NCI-H2196 (cell line): ENCODE results near the gene ULK3.
A peak's percentile ranks its signal among the peaks of the same experiment; 100 is the strongest.

Experiments used
- DNase-seq: peaks from one replicate; lab custom pipeline; 2025; ENCODE audit not compliant: unreplicated experiment; lab: John Stamatoyannopoulos, UW

The ULK3 gene

DNA sequence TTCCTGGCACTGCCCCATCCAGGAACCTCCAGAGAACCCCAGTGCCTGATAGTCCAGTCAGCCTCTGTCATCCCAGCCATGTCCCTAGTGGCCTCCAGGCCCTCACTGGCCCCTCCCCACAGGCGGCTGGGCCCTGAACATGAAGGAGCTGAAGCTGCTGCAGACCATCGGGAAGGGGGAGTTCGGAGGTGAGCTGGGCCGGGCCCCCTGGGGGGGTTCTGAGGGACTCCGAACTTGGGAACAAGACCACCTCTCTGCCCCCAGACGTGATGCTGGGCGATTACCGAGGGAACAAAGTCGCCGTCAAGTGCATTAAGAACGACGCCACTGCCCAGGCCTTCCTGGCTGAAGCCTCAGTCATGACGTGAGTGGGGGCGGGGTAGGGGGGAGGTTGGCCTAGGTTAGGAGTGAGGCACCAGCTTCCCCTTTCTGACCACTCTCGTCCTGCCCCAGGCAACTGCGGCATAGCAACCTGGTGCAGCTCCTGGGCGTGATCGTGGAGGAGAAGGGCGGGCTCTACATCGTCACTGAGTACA lies 42.3 kb downstream of the ULK3 start:
- DNase-seq = no peak

DNA sequence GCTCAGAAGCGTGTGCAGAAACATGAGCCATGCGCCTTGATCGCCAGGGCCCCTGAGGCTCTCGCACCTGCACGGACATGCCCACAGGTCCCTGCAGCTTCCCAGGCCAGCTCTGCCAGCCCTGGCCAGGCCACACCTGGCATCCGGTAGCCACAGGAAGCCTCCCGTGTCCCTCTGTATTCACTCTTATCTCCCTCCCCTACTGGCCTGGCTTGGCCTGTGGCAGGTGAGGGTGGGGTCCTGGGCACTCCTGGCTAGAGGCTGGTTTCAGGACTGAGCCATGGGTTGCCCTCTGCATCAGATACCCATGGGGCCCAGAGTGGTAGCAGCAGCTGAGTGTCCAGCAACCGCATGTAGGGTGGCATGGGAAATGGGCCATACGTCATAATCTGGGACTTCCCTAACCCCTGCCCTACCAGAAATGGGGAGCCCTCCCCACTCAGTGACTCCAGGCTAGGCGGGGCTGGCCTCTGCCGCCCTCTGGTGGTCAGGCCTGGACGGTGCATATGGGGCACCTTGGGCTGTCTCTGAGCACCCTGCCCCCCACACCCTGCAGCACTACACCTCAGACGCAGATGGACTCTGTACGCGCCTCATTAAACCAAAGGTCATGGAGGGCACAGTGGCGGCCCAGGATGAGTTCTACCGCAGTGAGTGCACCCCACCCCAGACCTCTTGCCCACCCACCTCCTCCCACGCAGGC lies 42.9 kb downstream of the ULK3 start:
- peak; percentile 76 for DNase-seq

DNA sequence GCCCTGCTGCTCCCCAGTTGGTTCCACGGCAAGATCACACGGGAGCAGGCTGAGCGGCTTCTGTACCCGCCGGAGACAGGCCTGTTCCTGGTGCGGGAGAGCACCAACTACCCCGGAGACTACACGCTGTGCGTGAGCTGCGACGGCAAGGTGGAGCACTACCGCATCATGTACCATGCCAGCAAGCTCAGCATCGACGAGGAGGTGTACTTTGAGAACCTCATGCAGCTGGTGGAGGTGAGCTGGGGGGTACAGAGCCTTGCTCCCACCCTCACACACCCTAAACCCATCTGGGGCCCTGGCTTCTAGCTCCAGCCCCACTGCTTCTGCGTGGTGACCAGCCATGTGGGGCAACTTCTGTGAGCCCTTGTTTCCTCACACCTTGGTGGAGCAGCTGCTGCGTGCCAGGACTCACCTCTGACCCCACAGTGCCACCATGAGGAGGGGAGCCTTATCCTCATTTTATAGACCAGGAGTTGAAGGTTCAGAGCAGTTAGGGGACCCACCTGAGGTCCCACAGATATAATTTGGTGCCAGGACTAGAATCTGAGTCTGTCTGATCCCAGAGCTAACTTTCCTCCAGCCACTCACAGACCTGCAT lies 43.6 kb downstream of the ULK3 start:
- no peak for DNase-seq

DNA sequence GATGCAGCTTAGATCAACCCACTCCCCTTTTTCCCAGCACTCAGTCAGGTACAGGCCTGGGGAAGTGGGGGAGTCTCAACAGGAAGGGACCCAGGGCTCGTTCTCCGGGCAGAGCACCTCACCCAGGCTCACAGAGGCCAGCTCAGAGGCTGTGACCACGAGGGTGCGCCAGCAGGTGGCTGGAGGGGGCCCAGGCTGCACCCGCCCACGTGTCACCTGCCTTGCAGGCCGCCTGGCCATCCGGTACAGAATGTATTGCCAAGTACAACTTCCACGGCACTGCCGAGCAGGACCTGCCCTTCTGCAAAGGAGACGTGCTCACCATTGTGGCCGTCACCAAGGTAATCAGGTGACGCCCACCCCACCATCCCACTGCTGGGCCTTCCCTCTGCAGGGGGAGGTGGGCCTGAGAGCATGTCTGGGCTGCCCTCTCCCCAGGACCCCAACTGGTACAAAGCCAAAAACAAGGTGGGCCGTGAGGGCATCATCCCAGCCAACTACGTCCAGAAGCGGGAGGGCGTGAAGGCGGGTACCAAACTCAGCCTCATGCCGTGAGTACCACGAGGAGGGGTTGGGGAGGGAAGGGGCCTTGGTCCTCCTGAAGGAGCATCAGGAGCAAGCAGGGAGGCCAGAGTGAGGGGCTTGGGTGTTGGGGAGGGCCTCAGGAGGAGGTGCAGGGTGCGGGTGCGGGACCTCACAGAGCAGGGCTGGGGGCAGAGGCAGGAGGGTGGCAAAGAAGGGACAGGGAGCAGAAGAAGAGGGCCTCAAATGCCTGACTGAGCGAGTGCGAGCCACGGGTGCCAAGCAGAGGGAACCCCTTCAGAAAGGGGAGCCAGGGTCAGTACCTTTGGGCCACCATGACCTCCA lies 44.3 kb downstream of the ULK3 start:
- no peak for DNase-seq

DNA sequence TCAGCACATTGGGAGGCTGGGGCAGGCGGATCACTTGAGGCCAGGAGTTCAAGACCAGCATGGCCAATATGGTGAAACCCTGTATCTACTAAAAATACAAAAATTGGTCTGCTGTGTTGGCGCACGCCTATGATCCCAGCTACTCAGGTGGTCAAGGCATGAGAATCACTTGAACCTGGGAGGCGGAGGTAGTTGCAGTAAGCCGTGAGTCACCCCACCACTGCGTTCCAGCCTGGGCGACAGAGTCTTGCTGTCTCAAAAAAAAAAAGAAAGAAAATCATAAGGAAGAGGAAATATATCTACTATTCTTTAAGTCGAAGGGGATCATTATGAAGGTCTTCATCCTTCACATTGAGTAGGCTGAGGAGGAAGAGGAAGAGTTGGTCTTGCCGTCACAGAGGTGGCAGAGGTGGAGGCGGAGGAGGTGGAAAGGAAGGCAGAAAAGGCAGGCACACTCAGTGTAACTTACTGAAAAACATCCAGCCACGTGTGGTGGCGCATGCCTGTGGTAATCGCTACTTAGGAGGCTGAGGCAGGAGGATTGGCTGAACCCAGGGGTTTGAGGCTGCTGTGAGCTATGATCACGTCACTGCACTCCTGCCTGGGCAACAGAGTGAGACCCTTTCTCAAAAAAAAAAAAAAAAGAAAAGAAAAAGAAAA lies 46.9 kb downstream of the ULK3 start:
- DNase-seq = no peak

DNA sequence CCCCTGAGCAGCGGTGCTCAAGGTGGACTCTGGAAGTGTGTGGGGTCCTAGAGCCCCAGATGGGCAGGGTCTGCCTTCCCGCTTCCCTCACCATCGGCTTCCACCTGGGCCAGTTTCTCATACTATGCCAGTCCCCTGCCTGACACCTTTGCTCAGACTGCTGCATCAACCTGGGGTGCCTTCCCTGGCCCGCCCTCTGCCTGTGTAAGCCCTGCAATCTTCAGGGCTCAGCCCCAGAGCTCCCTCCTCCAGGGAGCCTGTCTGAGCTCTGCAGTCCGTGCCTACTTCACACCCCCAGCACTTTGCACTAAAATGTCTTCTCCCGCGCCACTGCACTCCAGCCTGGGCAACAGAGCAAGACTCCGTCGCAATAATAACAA lies 48.0 kb downstream of the ULK3 start:
- no peak for DNase-seq

DNA sequence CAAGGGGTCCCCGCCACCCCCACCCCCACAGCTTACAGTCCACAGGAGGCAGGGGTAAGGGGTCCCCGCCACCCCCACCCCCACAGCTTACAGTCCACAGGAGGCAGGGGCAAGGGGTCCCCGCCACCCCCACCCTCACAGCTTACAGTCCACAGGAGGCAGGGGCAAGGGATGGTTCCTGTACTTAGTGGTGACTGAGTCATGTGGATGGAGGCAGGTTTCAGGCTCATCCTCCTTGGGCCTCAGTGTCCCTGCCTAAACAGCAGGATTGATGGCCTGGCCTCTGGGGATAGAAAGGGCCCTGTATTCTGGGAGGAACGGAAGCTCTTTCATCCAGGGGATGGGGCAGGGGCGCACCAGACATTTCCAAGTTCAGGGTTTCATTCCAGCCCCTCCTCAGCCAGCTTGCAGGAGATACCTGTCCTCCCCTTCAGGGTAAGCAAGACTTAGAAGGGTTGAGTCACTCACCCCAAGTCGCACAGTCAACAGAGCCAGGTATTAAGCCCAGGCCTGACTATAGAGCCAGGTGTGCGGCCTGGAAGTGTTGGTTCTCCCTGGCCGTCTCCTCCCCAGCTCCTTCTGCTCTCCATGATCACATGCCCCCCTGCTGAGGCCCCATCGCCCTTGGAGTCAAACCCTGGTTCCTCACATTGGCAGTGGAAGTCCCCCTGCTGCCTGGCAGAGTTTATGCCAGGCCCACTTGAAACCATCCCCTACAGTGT lies 48.5 kb downstream of the ULK3 start:
- DNase-seq = no peak

DNA sequence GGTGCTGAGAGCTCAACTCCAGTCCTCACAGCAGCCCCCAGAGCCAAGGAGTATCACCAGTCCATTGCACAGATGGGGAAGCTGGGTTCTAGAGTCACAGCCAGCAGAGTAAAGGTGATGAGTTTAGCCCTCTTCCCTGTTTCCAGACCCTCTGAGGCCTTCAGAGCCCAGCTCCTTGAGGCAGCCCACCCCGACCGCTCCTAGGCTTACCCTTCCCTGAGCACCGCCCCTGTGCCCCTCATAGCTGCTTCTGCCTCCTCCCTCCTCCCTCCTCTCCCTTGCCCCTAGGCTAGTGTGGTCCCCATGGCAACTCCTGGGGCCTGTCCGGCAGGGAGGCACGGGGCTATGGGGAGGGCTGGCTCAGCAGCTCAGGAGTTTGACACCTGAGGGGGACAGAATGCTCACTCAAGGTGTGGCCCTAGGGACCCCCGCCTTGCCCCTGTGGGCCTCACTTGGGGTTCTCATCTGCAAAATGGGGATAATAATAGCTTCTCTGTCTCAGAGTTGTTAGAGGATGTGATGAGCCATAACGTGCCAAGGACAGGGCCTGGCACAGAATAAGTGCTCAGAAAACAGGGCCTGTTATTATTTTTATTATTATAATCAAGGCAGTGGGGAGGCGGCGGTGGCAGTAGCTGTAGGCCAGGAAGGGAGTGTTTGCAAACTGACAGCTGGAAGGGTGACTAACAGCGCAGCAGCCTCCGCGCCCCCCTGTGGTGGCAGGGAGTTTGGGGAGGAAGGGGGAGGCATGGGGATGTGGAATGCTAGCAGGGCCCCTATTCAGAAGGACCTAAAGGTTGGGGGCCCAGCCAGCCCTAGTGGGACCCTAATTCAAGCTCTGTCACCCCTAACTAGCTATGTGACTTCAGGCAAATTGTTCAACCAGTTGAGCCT lies 49.6 kb downstream of the ULK3 start:
- DNase-seq = no peak

DNA sequence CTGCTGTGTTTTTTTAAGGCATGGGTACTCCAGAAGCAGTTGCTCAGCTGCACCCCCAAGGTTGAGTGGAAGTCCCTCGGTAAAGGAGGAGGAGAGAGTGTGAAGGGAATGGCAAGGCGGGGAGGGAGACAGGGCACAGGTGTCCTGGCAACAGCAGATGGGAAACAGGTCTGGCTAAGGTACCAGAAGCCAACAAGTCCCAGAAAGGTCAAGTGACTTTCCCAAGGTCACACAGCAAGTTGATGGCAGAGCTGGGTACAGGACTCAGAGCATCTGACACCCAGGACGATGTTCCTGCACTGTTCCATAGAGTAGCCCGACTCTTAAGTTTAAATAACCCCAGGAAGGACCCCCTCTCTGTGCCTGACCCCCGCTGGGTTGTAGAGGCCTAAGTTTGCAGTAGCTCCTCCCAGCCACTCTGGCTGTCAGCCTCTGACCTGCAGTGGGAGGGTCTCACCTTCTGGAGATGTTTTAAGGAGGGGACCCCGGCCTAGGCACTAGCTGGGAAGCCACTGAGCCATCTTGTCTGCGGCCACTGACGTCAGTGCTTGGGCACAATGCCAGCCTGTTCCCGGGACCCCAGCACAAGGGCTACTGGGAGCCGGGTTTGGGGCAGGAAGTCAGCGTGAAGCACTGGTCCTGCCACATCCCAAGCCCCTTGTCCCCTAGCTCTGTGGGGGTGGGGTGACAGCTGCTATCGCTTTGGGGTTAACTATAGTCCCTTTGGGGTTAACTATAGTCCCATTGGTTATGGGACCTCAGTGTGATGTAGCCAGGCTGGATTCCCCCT lies 50.5 kb downstream of the ULK3 start:
- no peak for DNase-seq

DNA sequence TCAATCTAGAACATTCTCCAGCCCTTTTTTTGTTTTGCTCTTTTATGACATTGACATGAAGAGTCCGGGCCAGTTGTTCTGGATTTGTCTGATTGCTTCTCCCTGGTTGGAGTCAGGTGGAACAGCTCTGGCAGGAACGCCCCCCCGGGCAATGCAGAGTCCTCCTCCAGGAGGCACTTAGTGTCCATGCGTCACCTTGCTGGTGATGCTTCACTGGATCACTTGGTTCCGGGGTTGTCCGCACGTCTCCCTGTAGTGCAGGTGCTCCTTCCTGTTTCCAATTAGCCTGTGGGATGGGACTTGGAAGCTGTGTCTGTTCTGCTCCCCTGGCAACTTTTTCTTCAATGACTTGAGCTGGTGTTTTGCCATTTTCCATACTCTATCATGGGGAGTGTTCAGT lies 51.3 kb downstream of the ULK3 start:
- no peak for DNase-seq

DNA sequence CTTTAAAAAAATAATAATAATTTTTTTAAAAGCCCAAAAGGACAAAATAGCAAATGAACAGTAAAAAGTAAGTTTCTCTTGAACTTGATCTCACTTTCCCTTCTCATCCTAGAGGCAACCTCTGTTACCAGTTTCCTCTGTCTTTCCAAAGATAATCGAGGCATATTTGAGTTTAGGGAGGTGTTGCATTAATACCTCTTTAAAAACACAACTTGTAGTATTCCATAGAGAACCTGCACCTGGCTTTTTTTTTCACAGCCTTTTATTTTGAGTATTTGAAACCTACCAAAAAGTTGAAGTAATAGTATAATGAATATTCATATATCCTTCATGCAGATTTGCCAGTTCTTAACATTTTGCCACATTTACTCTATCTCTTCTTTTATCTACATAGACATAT lies 51.9 kb downstream of the ULK3 start:
- DNase-seq = no peak

DNA sequence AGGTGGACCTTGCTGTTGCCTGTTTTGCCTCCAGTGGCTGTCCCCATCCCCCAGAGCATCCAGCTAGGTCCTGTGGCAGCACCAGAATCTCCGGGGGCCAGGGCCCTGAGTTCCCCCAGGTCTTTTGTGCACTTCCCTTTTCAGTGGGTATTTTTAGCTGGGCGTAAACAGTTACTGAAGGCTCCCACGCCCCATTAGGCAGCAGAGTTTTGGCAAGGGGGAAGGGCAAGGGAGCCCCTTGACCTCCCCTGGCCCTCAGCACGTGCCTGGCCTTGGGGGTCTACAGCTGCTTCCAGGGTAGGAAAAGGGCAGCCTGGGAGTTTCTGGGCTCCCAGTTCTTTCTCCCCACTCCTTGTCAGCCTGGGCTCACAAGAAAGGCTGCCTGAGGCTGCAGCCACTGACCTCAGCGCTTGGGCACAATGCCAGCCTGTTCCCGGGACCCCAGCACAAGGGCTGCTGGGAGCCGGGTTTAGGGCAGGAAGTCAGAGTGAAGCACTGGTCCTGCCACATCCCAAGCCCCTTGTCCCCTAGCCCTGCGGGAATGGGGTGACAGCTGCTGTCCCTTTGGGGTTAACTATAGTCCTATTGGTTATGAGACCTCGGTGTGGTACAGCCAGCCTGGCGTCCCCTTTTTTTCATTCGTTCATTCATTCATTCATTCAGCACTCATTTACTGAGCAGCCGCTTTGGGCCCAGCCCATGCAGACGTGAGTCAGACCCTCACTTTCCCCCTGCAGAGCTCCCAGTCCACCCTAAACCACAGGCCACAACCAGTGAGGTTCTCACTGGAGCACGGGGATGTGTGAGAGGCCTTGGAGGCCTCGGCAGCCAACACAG lies 52.7 kb downstream of the ULK3 start:
- no peak for DNase-seq

DNA sequence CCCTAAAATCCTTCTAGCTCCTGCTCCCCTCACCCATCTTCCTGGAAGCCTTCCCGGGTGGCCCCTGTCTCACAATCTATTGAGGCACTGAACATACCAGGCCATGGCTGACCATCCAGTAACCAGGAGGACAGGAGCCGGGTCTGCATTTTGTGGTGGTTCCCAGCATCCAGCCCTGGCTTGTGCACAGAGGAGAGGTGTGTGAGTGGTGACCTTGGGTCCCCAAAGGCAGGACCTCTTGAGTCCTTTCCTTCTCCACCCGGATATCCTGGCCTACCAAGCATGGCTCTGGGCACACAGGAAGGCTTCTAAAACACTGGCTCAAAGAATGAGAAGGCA lies 53.2 kb downstream of the ULK3 start:
- no peak for DNase-seq

DNA sequence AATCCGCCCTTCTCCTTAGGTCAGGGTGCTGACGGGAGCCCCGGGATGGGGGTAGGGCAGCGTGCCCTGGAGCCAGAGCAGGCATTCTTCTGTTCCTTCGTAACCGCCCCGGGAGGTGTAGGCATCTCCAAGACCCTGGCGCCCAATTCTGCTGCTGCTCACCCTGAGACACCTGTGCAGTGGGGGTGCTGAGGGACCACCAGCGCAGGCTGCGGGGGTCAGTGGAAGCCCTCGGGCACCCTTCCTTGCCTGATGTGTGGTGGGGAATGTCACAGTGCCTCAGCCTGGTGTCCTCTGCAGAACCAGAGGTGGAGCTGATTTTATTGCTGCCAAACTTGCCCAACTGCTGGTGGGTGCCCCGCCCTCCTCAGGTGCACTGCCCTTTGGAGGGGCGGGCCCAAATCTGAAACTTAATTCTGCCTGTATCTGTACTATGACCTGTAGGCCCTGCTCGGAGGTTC lies 53.8 kb downstream of the ULK3 start:
- no peak for DNase-seq

DNA sequence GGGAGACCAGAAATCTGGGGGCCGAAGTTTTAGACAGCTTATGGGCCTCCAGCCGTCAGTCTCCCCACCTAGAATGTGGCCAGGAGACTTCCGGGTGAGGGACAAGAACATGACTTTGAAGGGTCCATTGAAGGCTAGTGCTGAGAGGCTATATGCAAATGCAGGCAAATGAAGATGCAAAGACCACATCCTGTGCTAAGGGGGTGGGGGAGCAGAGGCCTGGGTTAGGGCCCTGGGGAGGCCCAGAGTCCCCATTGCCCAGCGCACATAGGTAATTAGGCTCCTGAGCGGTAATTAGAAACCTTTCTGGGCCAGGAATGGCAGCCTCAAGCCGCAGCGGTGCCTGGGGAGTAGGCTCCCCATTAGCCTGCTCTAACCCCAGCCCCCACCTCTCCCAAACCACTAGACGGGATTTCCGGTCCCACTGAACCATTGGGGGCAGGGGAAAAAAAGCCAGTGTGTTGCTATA lies 54.2 kb downstream of the ULK3 start:
- no peak for DNase-seq

DNA sequence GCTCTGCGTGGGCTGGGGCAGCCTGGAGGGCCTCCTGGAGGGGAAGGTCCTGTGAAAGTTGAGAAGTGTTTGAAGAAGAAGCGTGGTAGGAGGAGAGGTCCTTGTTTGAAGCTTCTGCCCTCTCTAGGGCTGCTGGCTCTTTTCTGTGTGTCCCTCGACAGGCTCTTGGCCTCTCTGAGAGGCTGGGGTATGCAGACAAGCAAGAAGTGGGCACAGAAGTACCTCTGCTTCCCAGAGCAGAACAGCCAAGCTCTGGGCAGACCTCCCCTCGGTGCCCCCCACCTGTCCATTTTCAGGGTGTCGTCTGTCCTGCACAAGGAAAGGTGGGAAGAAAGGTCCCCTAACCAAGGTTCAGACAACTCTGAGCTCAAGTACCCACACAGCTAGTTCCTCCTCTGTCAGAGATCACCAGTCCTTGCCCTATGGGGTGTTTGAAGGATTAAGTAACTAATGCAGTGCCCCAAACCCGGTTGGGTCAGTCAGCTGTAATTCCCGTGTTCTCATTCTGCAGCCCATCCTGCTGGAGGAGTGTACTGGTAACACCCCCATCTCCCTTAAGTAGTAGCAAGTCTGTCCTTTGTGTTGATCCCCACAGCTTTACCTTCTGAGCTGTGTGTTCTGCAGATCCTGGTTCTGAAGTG lies 54.8 kb downstream of the ULK3 start:
- no peak for DNase-seq

DNA sequence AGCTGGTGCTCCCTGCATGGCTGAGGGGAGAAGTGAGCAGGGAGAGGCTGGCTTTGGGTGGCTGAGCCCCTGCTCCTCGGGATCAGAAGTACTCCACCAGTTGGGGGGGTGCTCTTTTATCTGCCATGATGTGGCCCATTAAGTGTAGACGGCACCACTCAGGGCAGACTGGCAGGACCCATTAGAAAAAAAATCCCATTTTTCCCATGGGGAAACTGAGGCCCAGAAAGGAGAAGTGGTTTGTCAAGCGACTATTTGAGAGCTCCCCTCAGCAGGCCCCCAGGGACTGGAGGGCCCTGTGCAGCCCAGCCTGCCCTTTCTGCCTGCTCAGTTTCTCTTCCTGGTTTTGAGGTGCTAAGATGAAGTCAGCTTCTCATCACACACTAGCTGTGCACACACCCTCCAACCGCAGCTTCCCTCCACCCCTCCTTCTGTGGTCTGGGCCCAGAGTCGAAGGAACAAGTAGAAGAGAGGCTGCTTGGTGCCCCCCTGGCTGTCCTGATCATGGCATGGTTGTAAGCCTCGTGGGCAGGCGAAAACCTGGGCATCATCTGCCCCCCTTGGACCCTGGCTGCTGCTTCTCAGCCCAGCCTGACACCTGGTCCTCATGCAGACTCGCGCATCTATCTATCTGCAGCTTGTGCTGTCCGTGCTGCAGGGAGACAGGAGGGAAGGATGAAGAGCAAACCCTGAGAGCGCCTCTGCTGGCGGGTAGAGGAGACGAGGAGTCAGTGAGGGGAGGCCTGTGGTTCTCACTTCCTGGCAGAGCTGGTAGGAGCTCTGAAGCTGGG lies 55.5 kb downstream of the ULK3 start:
- DNase-seq = no peak
